HG02610 (cell line): ENCODE results near the gene ANKRD13A.
"Not testable (repeated sequence)": the region's sequence is repeated elsewhere in the genome, so short reads cannot be mapped to it uniquely, and the experiment has no call there.

Source experiments
- ATAC-seq: cut with Tn5 transposase; IDR thresholded peaks from one replicate; pipeline ENCODE4 v1.9.1; 2021; ENCODE audit warnings: mild to moderate bottlenecking, moderate library complexity; ENCODE audit not compliant: unreplicated experiment

Gene ANKRD13A

GRCh38 chr12:109983432-109984142 is 15.6 kb upstream of the ANKRD13A start:
- no peak for ATAC-seq

- ATAC-seq, result not testable (repeated sequence)
Measured at GRCh38 chr12:109986236-109986635, 13.0 kb upstream of the ANKRD13A start.

- peak; percentile 65 for ATAC-seq
Measured at GRCh38 chr12:109987615-109988014, 11.6 kb upstream of the ANKRD13A start.

- no peak for ATAC-seq
Measured at GRCh38 chr12:109988274-109988673, 11.0 kb upstream of the ANKRD13A start.

- no peak for ATAC-seq
Measured at GRCh38 chr12:109988903-109989302, 10.3 kb upstream of the ANKRD13A start.

- no peak for ATAC-seq
Measured at GRCh38 chr12:109989380-109989779, 9.8 kb upstream of the ANKRD13A start.

GRCh38 chr12:109991586-109991985 is 7.6 kb upstream of the ANKRD13A start:
- ATAC-seq, result no peak

GRCh38 chr12:109993091-109993490 is 6.1 kb upstream of the ANKRD13A start:
- no peak for ATAC-seq

- no peak for ATAC-seq
Measured at GRCh38 chr12:109994401-109995175, 4.6 kb upstream of the ANKRD13A start.

GRCh38 chr12:109995361-109995685 is 3.9 kb upstream of the ANKRD13A start:
- no peak for ATAC-seq

GRCh38 chr12:109995686-109996482 is 3.3 kb upstream of the ANKRD13A start, which contains the start of gene GIT2:
TSS of gene GIT2 (minus strand) at chr12:109996368. CDS start at chr12:109996224, 144 bp downstream.
- peak; percentile 70 for ATAC-seq

GRCh38 chr12:109996483-109996853 is 2.8 kb upstream of the ANKRD13A start:
- ATAC-seq, result no peak

- no peak for ATAC-seq
Measured at GRCh38 chr12:109997393-109997792, 1.8 kb upstream of the ANKRD13A start.

- ATAC-seq, result no peak
Measured at GRCh38 chr12:109998241-109998903, 858 bp upstream of the ANKRD13A start.

GRCh38 chr12:109999649-109999971 is 380 bp downstream of the ANKRD13A start:
- no peak for ATAC-seq

GRCh38 chr12:109999983-110000505 is 814 bp downstream of the ANKRD13A start:
- ATAC-seq, result no peak

- no peak for ATAC-seq
Measured at GRCh38 chr12:110001596-110001995, 2.4 kb downstream of the ANKRD13A start.

GRCh38 chr12:110002676-110003515 is 3.7 kb downstream of the ANKRD13A start:
- ATAC-seq, result no peak

- peak; percentile 77 for ATAC-seq
Measured at GRCh38 chr12:110004598-110004997, 5.4 kb downstream of the ANKRD13A start.
